H1 (cell line): Measurements from ENCODE around the gene KIF1C. TPM values are rescaled to one million over a fixed set of nuclear protein-coding genes. Genes with fewer than 3 reads are reported as not detected.
A peak's percentile ranks its signal among the peaks of the same experiment; 100 is the strongest.

Experiments used
- ATF2 ChIP-seq: IDR thresholded peaks from 2 replicates; pipeline ENCODE4 v1.6.1; 2012; ENCODE audit warnings: low read length, inconsistent platforms
- CHD1 ChIP-seq: IDR thresholded peaks from 2 replicates; pipeline ENCODE4 v1.6.1; 2012; ENCODE audit warnings: low read depth, low read length, improper control_type of control experiment
- CTBP2 ChIP-seq: IDR thresholded peaks from 2 replicates; pipeline ENCODE4 v1.7.0; 2011; ENCODE audit warnings: borderline replicate concordance, mild to moderate bottlenecking, moderate library complexity, mixed read lengths, low read length; ENCODE audit not compliant: insufficient read depth, insufficient read length
- E2F6 ChIP-seq: IDR thresholded peaks from 2 replicates; pipeline ENCODE4 v1.6.1; 2012; ENCODE audit warnings: inconsistent platforms
- FOSL1 ChIP-seq: IDR thresholded peaks from 2 replicates; pipeline ENCODE4 v1.6.1; 2011; ENCODE audit warnings: mild to moderate bottlenecking, low read depth, low read length, moderate library complexity; ENCODE audit not compliant: insufficient read depth
- GTF2F1 ChIP-seq: IDR thresholded peaks from 2 replicates; pipeline ENCODE4 v1.6.1; 2012; ENCODE audit warnings: low read depth, low read length, improper control_type of control experiment, borderline replicate concordance
- HDAC2 ChIP-seq, 2 experiments: fragments of 300-600 bp in 1 of 2; sonication (generic) in 1 of 2; IDR thresholded peaks; 2 replicates each; pipeline ENCODE4 v1.6.1; 2011 to 2012; ENCODE audit warnings: low read depth in 2 of 2, low read length in 2 of 2, mild to moderate bottlenecking in 2 of 2, moderate library complexity in 2 of 2, borderline replicate concordance in 1 of 2, inconsistent platforms in 1 of 2
- MAX ChIP-seq: IDR thresholded peaks from 2 replicates; pipeline ENCODE4 v1.6.1; 2012; ENCODE audit warnings: inconsistent platforms
- NANOG ChIP-seq: IDR thresholded peaks from 2 replicates; pipeline ENCODE4 v1.6.1; 2011; ENCODE audit warnings: low read length, low read depth, mild to moderate bottlenecking, inconsistent platforms; ENCODE audit not compliant: insufficient read depth, poor library complexity, severe bottlenecking
- PHF8 ChIP-seq: fragments of 200-600 bp; sonication (generic); conservative IDR thresholded peaks from 2 replicates; pipeline ENCODE4 v1.7.1; 2012; ENCODE audit warnings: low read depth, mild to moderate bottlenecking, inconsistent platforms, low read length, moderate library complexity
- POLR2A ChIP-seq, 2 experiments: IDR thresholded peaks; 1 replicate in 1 of 2; 2 replicates in 1 of 2; pipeline ENCODE4 v1.6.1; 2011; ENCODE audit warnings: low read depth in 2 of 2, low read length in 2 of 2, mild to moderate bottlenecking in 2 of 2; ENCODE audit errors: control extremely low read depth in 1 of 2
- POLR2AphosphoS5 ChIP-seq: IDR thresholded peaks from 2 replicates; pipeline ENCODE4 v1.6.1; 2011; ENCODE audit warnings: low read depth, low read length
- SIN3A ChIP-seq, 2 experiments: IDR thresholded peaks in 1 of 2; conservative IDR thresholded peaks in 1 of 2; 2 replicates each; pipeline ENCODE4 v1.6.1; 2011 to 2012; ENCODE audit warnings: low read length in 2 of 2, improper control_type of control experiment in 1 of 2, low read depth in 1 of 2, mild to moderate bottlenecking in 1 of 2
- SP4 ChIP-seq: IDR thresholded peaks from 2 replicates; pipeline ENCODE4 v1.6.1; 2012; ENCODE audit warnings: low read length, inconsistent platforms
- SRF ChIP-seq: IDR thresholded peaks from 2 replicates; pipeline ENCODE4 v1.6.1; 2011; ENCODE audit warnings: mild to moderate bottlenecking, low read depth, low read length, moderate library complexity
- SUZ12 ChIP-seq: fragments of 200-600 bp; sonication (generic); IDR thresholded peaks from 2 replicates; pipeline ENCODE4 v1.6.1; 2012; ENCODE audit warnings: mild to moderate bottlenecking, inconsistent platforms, low read length, moderate library complexity, mixed read lengths
- TBP ChIP-seq: IDR thresholded peaks from 2 replicates; pipeline ENCODE4 v1.6.1; 2011; ENCODE audit warnings: low read depth, low read length, improper control_type of control experiment
- TEAD4 ChIP-seq: IDR thresholded peaks from 2 replicates; pipeline ENCODE4 v1.6.1; 2012; ENCODE audit warnings: low read depth, low read length, inconsistent platforms, mixed read lengths
- polyA plus RNA-seq, 7 experiments: library from polyadenylated mRNA; depleted of rRNA in 3 of 7; stranded (reverse) in 5 of 7; unstranded in 2 of 7; fragments of >200 nt in 5 of 7; fragments of 200-250 nt in 2 of 7; gene quantifications; 1 replicate in 5 of 7; 2 replicates in 1 of 7; 4 replicates in 1 of 7; pipeline versions ENCODE4 v1.2.1 to v1.2.3, GENCODE V29; 2011 to 2013; ENCODE audit warnings: missing spikeins in 2 of 7, mixed read lengths in 2 of 7
- total RNA-seq: library from RNA; stranded (reverse); fragmentation: NEBNext Ultra II Directional; extraction: Animal tissue kit (Norgen Biotek cat#: 25700); gene quantifications from 2 replicates; pipeline ENCODE4 v1.2.1, GENCODE V29; 2021

KIF1C gene
- total and polyA plus RNA-seq, 2 of the 8 experiments (the other 6 are each of a cell fraction or from before 2014, with no cell fraction given) = 14.3 to 114 TPM

- TF ChIP-seq GTF2F1 (no peak), SUZ12 (no peak), HDAC2 (IDR thresholded peaks at IDR 0.05; ENCODE audit: borderline replicate concordance in 1 of 2, low read depth in 2 of 2, low read length in 2 of 2) (no peak), SP4 (no peak), TBP (no peak), ATF2 (no peak), E2F6 (no peak), CTBP2 (no peak), TEAD4 (no peak), NANOG (no peak), PHF8 (no peak), CHD1 (no peak), POLR2A (IDR thresholded peaks at IDR 0.05; ENCODE audit: control extremely low read depth in 1 of 2, low read depth in 2 of 2, low read length in 2 of 2) (peak in 1 of 2 experiments; percentile 25; a peak in 2 of 3 replicates), POLR2AphosphoS5 (peak; percentile 45; the same call in 1 of the 2 replicates), MAX (peak; percentile 11; the same call in 1 of the 2 replicates), SRF (no peak), SIN3A (conservative IDR thresholded peaks at IDR 0.05 in 1 of 2, IDR thresholded peaks at IDR 0.05 in 1 of 2; ENCODE audit: low read depth in 1 of 2, low read length in 2 of 2) (0 out of 4 replicates have a peak, but pooled peaks of 1 of the 2 experiments have one; percentile 9), FOSL1 (no peak)
Measured at GRCh38 chr17:4948931-4949320, 48.8 kb upstream of the KIF1C start (continued).
